ENCODE results near the gene MERTK.

DNA sequence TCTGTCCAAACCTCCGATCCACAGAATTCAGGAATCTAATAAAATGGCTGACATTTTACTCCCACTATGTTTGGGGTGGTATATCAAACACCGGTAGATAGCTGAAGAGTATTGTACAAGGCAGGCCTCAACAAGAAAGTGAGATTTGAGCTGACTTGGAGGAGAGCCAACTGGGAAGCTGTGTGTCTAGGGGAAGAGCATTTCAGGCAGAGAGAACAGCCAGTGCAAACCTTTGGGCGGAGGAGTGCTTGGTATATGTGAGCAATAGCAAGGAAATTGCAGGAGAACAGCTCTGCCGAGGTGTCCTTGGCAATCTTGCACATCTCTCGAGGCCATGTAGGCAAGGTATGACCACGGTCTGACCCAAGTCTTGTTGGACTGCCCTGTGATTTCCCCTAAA lies 1.8 kb upstream of the MERTK start:
- TF ChIP-seq, protein P1, sequence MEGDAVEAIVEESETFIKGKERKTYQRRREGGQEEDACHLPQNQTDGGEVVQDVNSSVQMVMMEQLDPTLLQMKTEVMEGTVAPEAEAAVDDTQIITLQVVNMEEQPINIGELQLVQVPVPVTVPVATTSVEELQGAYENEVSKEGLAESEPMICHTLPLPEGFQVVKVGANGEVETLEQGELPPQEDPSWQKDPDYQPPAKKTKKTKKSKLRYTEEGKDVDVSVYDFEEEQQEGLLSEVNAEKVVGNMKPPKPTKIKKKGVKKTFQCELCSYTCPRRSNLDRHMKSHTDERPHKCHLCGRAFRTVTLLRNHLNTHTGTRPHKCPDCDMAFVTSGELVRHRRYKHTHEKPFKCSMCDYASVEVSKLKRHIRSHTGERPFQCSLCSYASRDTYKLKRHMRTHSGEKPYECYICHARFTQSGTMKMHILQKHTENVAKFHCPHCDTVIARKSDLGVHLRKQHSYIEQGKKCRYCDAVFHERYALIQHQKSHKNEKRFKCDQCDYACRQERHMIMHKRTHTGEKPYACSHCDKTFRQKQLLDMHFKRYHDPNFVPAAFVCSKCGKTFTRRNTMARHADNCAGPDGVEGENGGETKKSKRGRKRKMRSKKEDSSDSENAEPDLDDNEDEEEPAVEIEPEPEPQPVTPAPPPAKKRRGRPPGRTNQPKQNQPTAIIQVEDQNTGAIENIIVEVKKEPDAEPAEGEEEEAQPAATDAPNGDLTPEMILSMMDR (IDR thresholded peaks at IDR 0.05) = no peak
- TF ChIP-seq POLR2AphosphoS5 (IDR thresholded peaks at IDR 0.05; ENCODE audit: low read depth, low read length) (no peak), SIN3A (IDR thresholded peaks at IDR 0.05; ENCODE audit: borderline replicate concordance, insufficient read depth, low read depth, low read length) (no peak), TCF7L2 (IDR thresholded peaks at IDR 0.05; ENCODE audit: low read depth, low read length) (no peak)
- TF ChIP-seq, protein P2, sequence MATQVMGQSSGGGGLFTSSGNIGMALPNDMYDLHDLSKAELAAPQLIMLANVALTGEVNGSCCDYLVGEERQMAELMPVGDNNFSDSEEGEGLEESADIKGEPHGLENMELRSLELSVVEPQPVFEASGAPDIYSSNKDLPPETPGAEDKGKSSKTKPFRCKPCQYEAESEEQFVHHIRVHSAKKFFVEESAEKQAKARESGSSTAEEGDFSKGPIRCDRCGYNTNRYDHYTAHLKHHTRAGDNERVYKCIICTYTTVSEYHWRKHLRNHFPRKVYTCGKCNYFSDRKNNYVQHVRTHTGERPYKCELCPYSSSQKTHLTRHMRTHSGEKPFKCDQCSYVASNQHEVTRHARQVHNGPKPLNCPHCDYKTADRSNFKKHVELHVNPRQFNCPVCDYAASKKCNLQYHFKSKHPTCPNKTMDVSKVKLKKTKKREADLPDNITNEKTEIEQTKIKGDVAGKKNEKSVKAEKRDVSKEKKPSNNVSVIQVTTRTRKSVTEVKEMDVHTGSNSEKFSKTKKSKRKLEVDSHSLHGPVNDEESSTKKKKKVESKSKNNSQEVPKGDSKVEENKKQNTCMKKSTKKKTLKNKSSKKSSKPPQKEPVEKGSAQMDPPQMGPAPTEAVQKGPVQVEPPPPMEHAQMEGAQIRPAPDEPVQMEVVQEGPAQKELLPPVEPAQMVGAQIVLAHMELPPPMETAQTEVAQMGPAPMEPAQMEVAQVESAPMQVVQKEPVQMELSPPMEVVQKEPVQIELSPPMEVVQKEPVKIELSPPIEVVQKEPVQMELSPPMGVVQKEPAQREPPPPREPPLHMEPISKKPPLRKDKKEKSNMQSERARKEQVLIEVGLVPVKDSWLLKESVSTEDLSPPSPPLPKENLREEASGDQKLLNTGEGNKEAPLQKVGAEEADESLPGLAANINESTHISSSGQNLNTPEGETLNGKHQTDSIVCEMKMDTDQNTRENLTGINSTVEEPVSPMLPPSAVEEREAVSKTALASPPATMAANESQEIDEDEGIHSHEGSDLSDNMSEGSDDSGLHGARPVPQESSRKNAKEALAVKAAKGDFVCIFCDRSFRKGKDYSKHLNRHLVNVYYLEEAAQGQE (IDR thresholded peaks at IDR 0.05; ENCODE audit: insufficient read depth in 1 of 2, low read depth in 2 of 2, low read length in 1 of 2) = no peak
